SK-N-SH (cell line): Measurements from ENCODE around the gene ZFYVE26.

Source experiments
- CHD2 ChIP-seq: fragments of 150-350 bp; IDR thresholded peaks from 2 replicates; pipeline ENCODE4 v1.6.1; 2018; ENCODE audit warnings: low read length; ENCODE audit not compliant: partially characterized antibody
- GABPA ChIP-seq: IDR thresholded peaks from 2 replicates; pipeline ENCODE4 v1.4.0; 2012; ENCODE audit warnings: low read depth, mild to moderate bottlenecking
- RCOR1 ChIP-seq: fragments of 150-350 bp; IDR thresholded peaks from 2 replicates; pipeline ENCODE4 v1.6.1; 2017; ENCODE audit warnings: antibody characterized with exemption, low read length
- RFX5 ChIP-seq: IDR thresholded peaks from 2 replicates; pipeline ENCODE4 v1.6.1; 2012; ENCODE audit warnings: mild to moderate bottlenecking, improper control_type of control experiment, low read length
- SMC3 ChIP-seq: IDR thresholded peaks from 2 replicates; pipeline ENCODE4 v1.6.1; 2012; ENCODE audit warnings: low read depth, low read length, improper control_type of control experiment
- TAF1 ChIP-seq: IDR thresholded peaks from 2 replicates; pipeline ENCODE4 v1.6.1; 2012; ENCODE audit warnings: low read depth, mild to moderate bottlenecking, low read length, moderate library complexity, borderline replicate concordance
- TF ChIP-seq, protein P1 (sequence below): fragments of 200-600 bp; sonication (generic); IDR thresholded peaks from 2 replicates; pipeline ENCODE4 v1.6.1; 2017; ENCODE audit warnings: antibody characterized with exemption, mild to moderate bottlenecking, moderate library complexity

DNA sequence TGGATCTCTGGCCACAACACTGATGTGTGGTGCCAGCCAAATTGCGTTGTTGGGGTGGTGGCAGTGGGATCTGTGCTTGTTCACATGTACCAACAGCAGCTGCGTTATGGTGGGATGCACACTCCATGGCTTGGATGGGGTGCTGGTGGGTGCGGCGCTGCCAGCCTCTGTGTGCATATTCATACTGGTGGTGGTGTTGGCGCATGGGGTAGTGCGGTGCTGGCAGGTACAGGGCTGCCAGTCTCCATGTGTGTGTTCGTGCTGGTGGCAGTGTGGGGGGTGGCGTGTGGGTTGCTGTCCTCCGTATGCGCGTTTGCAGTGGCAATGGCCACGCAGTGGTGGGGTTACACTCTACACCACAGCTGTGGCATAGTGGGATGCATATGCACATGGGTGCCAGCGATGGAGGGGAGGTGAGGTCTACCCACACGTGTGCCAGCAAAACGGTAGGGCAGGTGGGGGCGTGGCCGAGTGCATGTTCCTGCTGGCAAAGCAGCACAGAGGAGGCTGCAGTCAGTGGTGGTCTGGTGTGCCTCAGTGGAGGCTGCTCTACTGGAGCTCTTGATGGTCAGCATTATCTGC is 29.7 kb upstream of the ZFYVE26 start:
- TF ChIP-seq, protein P1, sequence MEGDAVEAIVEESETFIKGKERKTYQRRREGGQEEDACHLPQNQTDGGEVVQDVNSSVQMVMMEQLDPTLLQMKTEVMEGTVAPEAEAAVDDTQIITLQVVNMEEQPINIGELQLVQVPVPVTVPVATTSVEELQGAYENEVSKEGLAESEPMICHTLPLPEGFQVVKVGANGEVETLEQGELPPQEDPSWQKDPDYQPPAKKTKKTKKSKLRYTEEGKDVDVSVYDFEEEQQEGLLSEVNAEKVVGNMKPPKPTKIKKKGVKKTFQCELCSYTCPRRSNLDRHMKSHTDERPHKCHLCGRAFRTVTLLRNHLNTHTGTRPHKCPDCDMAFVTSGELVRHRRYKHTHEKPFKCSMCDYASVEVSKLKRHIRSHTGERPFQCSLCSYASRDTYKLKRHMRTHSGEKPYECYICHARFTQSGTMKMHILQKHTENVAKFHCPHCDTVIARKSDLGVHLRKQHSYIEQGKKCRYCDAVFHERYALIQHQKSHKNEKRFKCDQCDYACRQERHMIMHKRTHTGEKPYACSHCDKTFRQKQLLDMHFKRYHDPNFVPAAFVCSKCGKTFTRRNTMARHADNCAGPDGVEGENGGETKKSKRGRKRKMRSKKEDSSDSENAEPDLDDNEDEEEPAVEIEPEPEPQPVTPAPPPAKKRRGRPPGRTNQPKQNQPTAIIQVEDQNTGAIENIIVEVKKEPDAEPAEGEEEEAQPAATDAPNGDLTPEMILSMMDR: no peak
- TF ChIP-seq RFX5: no peak
- no peak for TF ChIP-seq TAF1
- no peak for TF ChIP-seq CHD2
- TF ChIP-seq RCOR1: no peak
- no peak for TF ChIP-seq SMC3
- no peak for TF ChIP-seq GABPA
